Glomerular endothelial cell (primary cell): Measurements from ENCODE around the gene ZNF527. TPM values are rescaled to one million over a fixed set of nuclear protein-coding genes. Genes with fewer than 3 reads are reported as not detected.

Source experiments
- total RNA-seq: library from RNA; depleted of rRNA; stranded (reverse); fragments of >200 nt; gene quantifications from 2 replicates; pipeline ENCODE4 v1.2.3, GENCODE V29; 2015

Gene ZNF527
- total RNA-seq, 1 donor from 2014 or later: 7.0 TPM

Other genes with a start within 250 kb of the ZNF527 start
- 2.7 and 4.3 TPM in 2 replicates for gene ZNF585A, start 198.4 kb upstream of the ZNF527 start, total RNA-seq
- gene ZNF585B, start 160.6 kb upstream of the ZNF527 start, total RNA-seq: 6.7 and 9.7 TPM in 2 replicates
- 5.2 and 5.3 TPM in 2 replicates for gene ZNF383, start 152.9 kb upstream of the ZNF527 start, total RNA-seq
- 5.2 and 5.7 TPM in 2 replicates for gene ZNF569, start 96.3 kb downstream of the ZNF527 start, total RNA-seq
- gene ZNF570, start 98.3 kb downstream of the ZNF527 start, total RNA-seq: 8.6 and 9.2 TPM in 2 replicates
- gene ZNF793, start 135.8 kb downstream of the ZNF527 start, total RNA-seq: 1.1 and 4.2 TPM in 2 replicates
- gene ZNF571, start 223.7 kb downstream of the ZNF527 start, total RNA-seq: 1.5 and 2.0 TPM in 2 replicates
- 0.18 and 0.34 TPM in 2 replicates for gene ZNF540, start 223.8 kb downstream of the ZNF527 start, total RNA-seq